GM23338 (cell line): Measurements from ENCODE around the gene RPLP1. TPM values are rescaled to one million over a fixed set of nuclear protein-coding genes. Genes with fewer than 3 reads are reported as not detected.

Source experiments
- ATAC-seq: fragments of 200-7000 bp; cut with Tn5 transposase; 3 replicates; pipeline ENCODE4 v1.9.1; 2020
- DNase-seq: peaks from one replicate; pipeline ENCODE4 v3.0.0-alpha.2; 2015; ENCODE audit warnings: low spot score
- H2AFZ ChIP-seq: fragments of 200-600 bp; sonication (generic); 2 replicates; pipeline ENCODE4 v1.8.0; 2016; ENCODE audit warnings: antibody characterized with exemption, mild to moderate bottlenecking, moderate library complexity
- H3F3A ChIP-seq: fragments of 200-600 bp; sonication (generic); replicated peaks from 2 replicates; pipeline ENCODE4 v1.8.0; 2017; ENCODE audit warnings: antibody characterized with exemption, mixed run types, low read depth
- H3K27ac ChIP-seq: fragments of 200-600 bp; sonication (generic); 2 replicates; pipeline ENCODE4 v1.6.1; 2016; ENCODE audit warnings: low read depth
- H3K27me3 ChIP-seq: fragments of 200-600 bp; sonication (generic); 2 replicates; pipeline ENCODE4 v1.8.0; 2016; ENCODE audit warnings: mild to moderate bottlenecking, mixed run types, moderate library complexity; ENCODE audit not compliant: insufficient read depth
- H3K36me3 ChIP-seq: fragments of 200-600 bp; sonication (generic); 2 replicates; pipeline ENCODE4 v1.8.0; 2016; ENCODE audit warnings: mild to moderate bottlenecking; ENCODE audit not compliant: insufficient read depth
- H3K4me1 ChIP-seq: fragments of 200-600 bp; sonication (generic); 2 replicates; pipeline ENCODE4 v1.8.0; 2016; ENCODE audit warnings: mild to moderate bottlenecking, moderate library complexity; ENCODE audit not compliant: insufficient read depth
- H3K4me2 ChIP-seq: fragments of 200-600 bp; sonication (generic); 2 replicates; pipeline ENCODE4 v1.7.1; 2017; ENCODE audit warnings: mixed run types
- H3K4me3 ChIP-seq: fragments of 200-600 bp; sonication (generic); 2 replicates; pipeline ENCODE4 v1.6.1; 2016; ENCODE audit warnings: mixed run types
- H3K79me2 ChIP-seq: fragments of 200-600 bp; sonication (generic); replicated peaks from 2 replicates; pipeline ENCODE4 v1.8.0; 2017; ENCODE audit warnings: mild to moderate bottlenecking; ENCODE audit not compliant: insufficient read depth
- H3K9me2 ChIP-seq: fragments of 200-600 bp; sonication (generic); 2 replicates; pipeline ENCODE4 v1.8.0; 2017; ENCODE audit not compliant: insufficient read depth
- H4K20me1 ChIP-seq: fragments of 200-600 bp; sonication (generic); replicated peaks from 2 replicates; pipeline ENCODE4 v1.8.0; 2017; ENCODE audit warnings: mild to moderate bottlenecking; ENCODE audit not compliant: insufficient read depth
- H3K27ac Mint-ChIP-seq: 2 replicates; pipeline ENCODE4 v1.8.0; 2020; ENCODE audit warnings: inconsistent platforms, mild to moderate bottlenecking, moderate library complexity, mixed read lengths
- H3K27me3 Mint-ChIP-seq: 3 replicates; pipeline ENCODE4 v1.8.0; 2022; ENCODE audit warnings: low read depth, mild to moderate bottlenecking, moderate library complexity, mixed read lengths, inconsistent platforms; ENCODE audit not compliant: insufficient read depth, poor library complexity
- H3K36me3 Mint-ChIP-seq: 3 replicates; pipeline ENCODE4 v1.8.0; 2021; ENCODE audit warnings: low read depth, mild to moderate bottlenecking, inconsistent platforms, moderate library complexity, mixed read lengths
- H3K4me1 Mint-ChIP-seq: 3 replicates; pipeline ENCODE4 v1.8.0; 2020; ENCODE audit warnings: mild to moderate bottlenecking, inconsistent platforms, mixed read lengths
- H3K4me3 Mint-ChIP-seq: 3 replicates; pipeline ENCODE4 v1.8.0; 2021; ENCODE audit warnings: moderate library complexity, mild to moderate bottlenecking, inconsistent platforms, mixed read lengths
- H3K9me3 Mint-ChIP-seq: 3 replicates; pipeline ENCODE4 v1.8.0; 2020; ENCODE audit warnings: moderate library complexity, mild to moderate bottlenecking, inconsistent platforms, mixed read lengths
- CTCF ChIP-seq, 2 experiments: fragments of 200-600 bp in 1 of 2; sonication (generic) in 1 of 2; conservative IDR thresholded peaks; 2 replicates each; pipeline versions ENCODE4 v1.5.1 to v1.6.1; 2016 to 2017; ENCODE audit warnings: antibody characterized with exemption in 2 of 2, low read depth in 2 of 2, mild to moderate bottlenecking in 2 of 2, moderate library complexity in 1 of 2
- ETS1 ChIP-seq: IDR thresholded peaks from 2 replicates; pipeline ENCODE4 v1.6.1; 2016; ENCODE audit warnings: antibody characterized with exemption
- EZH2 ChIP-seq: fragments of 200-600 bp; sonication (generic); IDR thresholded peaks from one replicate; pipeline ENCODE4 v1.8.0; 2017; ENCODE audit warnings: antibody characterized with exemption, mild to moderate bottlenecking, low read depth; ENCODE audit not compliant: unreplicated experiment
- EZH2phosphoT487 ChIP-seq: fragments of 200-600 bp; sonication (generic); IDR thresholded peaks from one replicate; pipeline ENCODE4 v1.8.1; 2018; ENCODE audit warnings: antibody characterized with exemption; ENCODE audit not compliant: unreplicated experiment
- JUNB ChIP-seq: IDR thresholded peaks from one replicate; pipeline ENCODE4 v1.6.1; 2016; ENCODE audit warnings: antibody characterized with exemption; ENCODE audit not compliant: unreplicated experiment
- NANOG ChIP-seq: IDR thresholded peaks from 2 replicates; pipeline ENCODE4 v1.6.1; 2016; ENCODE audit warnings: antibody characterized with exemption, borderline replicate concordance
- POLR2AphosphoS5 ChIP-seq: IDR thresholded peaks from 2 replicates; pipeline ENCODE4 v1.6.1; 2016; ENCODE audit warnings: antibody characterized with exemption, low read depth
- REST ChIP-seq: IDR thresholded peaks from one replicate; pipeline ENCODE4 v1.6.1; 2018; ENCODE audit warnings: antibody characterized with exemption; ENCODE audit not compliant: unreplicated experiment
- STAT1 ChIP-seq: IDR thresholded peaks from one replicate; pipeline ENCODE4 v1.6.1; 2016; ENCODE audit warnings: antibody characterized with exemption; ENCODE audit not compliant: unreplicated experiment
- ZNF114 ChIP-seq: fragments of 250-450 bp; sonication (Bioruptor Pico); IDR thresholded peaks from 2 replicates; pipeline ENCODE4 v1.5.0; 2020; ENCODE audit warnings: mild to moderate bottlenecking, moderate library complexity
- ZNF331 ChIP-seq: fragments of 250-450 bp; sonication (Bioruptor Pico); IDR thresholded peaks from 2 replicates; pipeline ENCODE4 v1.5.0; 2020; ENCODE audit warnings: low read depth, mild to moderate bottlenecking, moderate library complexity
- ZNF462 ChIP-seq: fragments of 250-450 bp; sonication (Bioruptor Pico); IDR thresholded peaks from 2 replicates; pipeline ENCODE4 v1.5.0; 2020; ENCODE audit warnings: mild to moderate bottlenecking, moderate library complexity
- long read RNA-seq: library from polyadenylated mRNA; unstranded; transcript quantifications from one replicate; pipeline ENCODE4 v2.0.0, GENCODE V29; 2020; ENCODE audit not compliant: unreplicated experiment
- polyA plus RNA-seq: library from polyadenylated mRNA; unstranded; fragments of >200 nt; fragmentation: Nextera tagmentation; extraction: Ambion mirVana; gene quantifications from 2 replicates; pipeline ENCODE4 v1.2.1, GENCODE V29; 2016
- total RNA-seq: library from RNA; depleted of rRNA; stranded (reverse); fragments of >200 nt; shearing (Covaris generic); gene quantifications from 2 replicates; pipeline ENCODE4 v1.2.3, GENCODE V29; 2014; rRNA removed

RPLP1 gene
- total RNA-seq (283 and 305 TPM in 2 replicates), polyA plus RNA-seq (3,258 and 3,794 TPM in 2 replicates)
- long read RNA-seq, transcript RPLP1-201 (4 exons, 1,197 nt), result major isoform, 4,890 of 5,004 reads
- long read RNA-seq, transcript RPLP1-202 (3 exons, 445 nt), result minor isoform, 23 of 5,004 reads
- long read RNA-seq, partial matches to known transcripts, result 12 of 5,004 reads
- long read RNA-seq, other reads (novel, unspliced or antisense), result 77 of 5,004 reads

GRCh38 chr15:69452692-69453521 lies at the start of gene RPLP1:
TSS of gene RPLP1 (plus strand) at chr15:69452818. CDS start at chr15:69452949, 131 bp downstream.
- Histone ChIP-seq H3K4me2 (peak within 1 kb of the TSS; percentile 90), H3K36me3 (peaks cover 46% of the 10 kb centered on the region), H3K4me1 (peaks cover 16% of the 10 kb centered on the region), H3K9me2 (no peaks in the 10 kb centered on the region), H4K20me1 (peaks cover 46% of the 10 kb centered on the region), H3K27me3 (no peaks in the 10 kb centered on the region), H3K79me2 (peaks cover 39% of the 10 kb centered on the region), H3K4me3 (peak within 1 kb of the TSS; percentile 97), H3K27ac (peak within 1 kb of the TSS; percentile 88), H3F3A (peaks cover 45% of the 10 kb centered on the region), H2AFZ (peak within 1 kb of the TSS; percentile 78; the same call in 1 of the 2 replicates)
- ATAC-seq (peak; percentile 83), DNase-seq (peak; percentile 97)
- Mint-ChIP-seq H3K9me3 (peaks cover 14% of the 10 kb centered on the region; the same call in 2 of the 3 replicates), H3K4me1 (peaks cover 15% of the 10 kb centered on the region; the same call in 2 of the 3 replicates), H3K27me3 (peaks cover 2% of the 10 kb centered on the region), H3K4me3 (peak within 1 kb of the TSS; percentile 100), H3K36me3 (peaks cover 65% of the 10 kb centered on the region), H3K27ac (peak within 1 kb of the TSS; percentile 97)
- peak; percentile 78; the same call in 1 of the 2 replicates for TF ChIP-seq ETS1
- no peak for TF ChIP-seq NANOG
- no peak for TF ChIP-seq JUNB
- TF ChIP-seq STAT1, result no peak
- TF ChIP-seq ZNF331, result no peak
- peak; percentile 36 for TF ChIP-seq REST
- TF ChIP-seq ZNF114 (CRISPR knock-in tag), result no peak
- TF ChIP-seq POLR2AphosphoS5, result peak; percentile 100
- TF ChIP-seq EZH2phosphoT487, result no peak
- TF ChIP-seq CTCF (conservative IDR thresholded peaks at IDR 0.05; ENCODE audit: low read depth in 2 of 2), result no peak
- TF ChIP-seq EZH2, result no peak
- TF ChIP-seq ZNF462 (CRISPR knock-in tag), result no peak
